ENCODE data around the gene DNAJB5. TPM values are rescaled to one million over a fixed set of nuclear protein-coding genes. Genes with fewer than 3 reads are reported as not detected.

The DNAJB5 gene
- total RNA-seq, 1 donor = 1.2 TPM

DNA sequence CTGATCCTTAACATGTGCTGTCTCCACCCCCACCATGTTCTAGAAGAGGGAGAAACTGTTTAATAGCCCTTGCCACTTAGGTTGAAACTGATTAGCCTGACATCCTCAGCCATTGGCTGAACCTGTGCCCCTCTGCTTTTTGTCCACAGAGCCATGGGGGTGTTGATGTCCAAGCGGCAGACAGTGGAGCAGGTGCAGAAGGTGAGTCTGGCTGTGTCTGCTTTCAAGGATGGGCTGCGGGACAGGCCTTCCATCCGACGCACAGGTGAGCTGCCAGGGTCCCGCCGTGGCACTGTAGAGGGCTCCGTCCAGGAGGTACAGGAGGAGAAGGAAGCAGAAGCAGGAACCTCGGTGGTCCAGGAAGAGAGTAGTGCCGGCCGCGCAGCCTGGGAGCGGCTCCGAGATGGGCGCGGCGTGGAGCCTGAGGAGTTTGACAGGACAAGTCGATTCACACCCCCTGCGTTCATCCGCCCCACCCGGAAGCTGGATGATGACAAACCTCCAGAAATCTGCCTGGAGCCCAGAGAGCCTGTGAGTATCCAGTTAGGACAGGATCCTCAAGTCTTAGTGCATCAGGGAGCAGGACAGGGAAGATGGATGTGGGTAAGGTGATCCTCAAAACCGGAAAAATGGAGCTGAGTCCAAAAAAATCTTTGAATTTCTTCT lies 18.3 kb upstream of the DNAJB5 start:
- Histone ChIP-seq H3K9me3 (ENCODE audit: low read depth, low read length) (no peaks in the 10 kb centered on the region), H3K27me3 (ENCODE audit: insufficient read depth, low read length) (peaks cover 17% of the 10 kb centered on the region), H3K4me3 (ENCODE audit: low read length) (no peak overlapping the region), H3K4me1 (ENCODE audit: insufficient read depth, low read length) (no peaks in the 10 kb centered on the region)

DNA sequence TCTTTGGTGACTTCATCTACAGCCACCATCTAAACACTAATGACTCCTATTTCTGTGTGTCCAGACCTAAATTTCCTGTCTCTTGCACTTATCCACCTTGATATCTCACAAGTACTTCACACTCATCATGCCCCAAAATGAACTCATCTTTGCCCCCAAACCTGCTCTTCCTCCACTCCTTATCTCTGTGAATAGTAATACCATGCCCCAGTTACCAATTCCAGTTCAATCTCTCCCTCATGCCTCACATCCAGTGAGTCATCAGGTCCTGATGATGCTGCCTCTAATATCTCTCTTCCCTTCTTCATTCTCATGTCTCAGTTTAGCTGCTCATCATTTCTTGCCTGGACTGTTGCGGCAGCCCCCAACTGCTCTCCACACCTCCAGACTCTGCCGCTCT lies 14.9 kb upstream of the DNAJB5 start:
- Histone ChIP-seq H3K9me3 (ENCODE audit: low read depth, low read length) (no peaks in the 10 kb centered on the region), H3K27me3 (ENCODE audit: insufficient read depth, low read length) (no peaks in the 10 kb centered on the region), H3K4me1 (ENCODE audit: insufficient read depth, low read length) (no peaks in the 10 kb centered on the region), H3K4me3 (ENCODE audit: low read length) (no peak overlapping the region)

DNA sequence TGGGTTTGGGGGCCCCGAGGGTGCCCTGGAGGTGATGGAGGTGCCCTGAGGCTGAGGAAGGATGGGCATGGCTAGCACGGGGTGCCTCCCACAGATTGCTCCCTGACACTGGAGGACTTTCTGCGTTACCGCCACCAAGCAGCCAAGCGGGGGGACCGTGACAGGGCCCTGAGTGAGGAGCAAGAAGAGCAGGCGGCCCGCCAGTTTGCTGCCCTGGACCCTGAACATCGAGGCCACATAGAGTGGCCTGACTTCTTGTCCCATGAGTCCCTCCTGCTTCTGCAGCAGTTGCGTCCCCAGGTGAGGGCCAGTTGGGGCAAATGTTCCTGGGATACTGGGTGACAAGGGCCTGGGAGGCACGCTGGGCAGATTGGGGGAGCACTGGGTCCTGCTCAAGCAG lies 13.1 kb upstream of the DNAJB5 start:
- H3K4me1 ChIP-seq (ENCODE audit: insufficient read depth, low read length) = peaks cover 12% of the 10 kb centered on the region
- no peaks in the 10 kb centered on the region for H3K9me3 ChIP-seq (ENCODE audit: low read depth, low read length)
- H3K27me3 ChIP-seq (ENCODE audit: insufficient read depth, low read length) = no peaks in the 10 kb centered on the region
- no peak overlapping the region for H3K4me3 ChIP-seq (ENCODE audit: low read length)

GRCh38 chr9:34976992-34977391 lies 12.6 kb upstream of the DNAJB5 start:
- Histone ChIP-seq H3K27me3 (ENCODE audit: insufficient read depth, low read length) (no peaks in the 10 kb centered on the region), H3K4me3 (ENCODE audit: low read length) (no peak overlapping the region)

DNA sequence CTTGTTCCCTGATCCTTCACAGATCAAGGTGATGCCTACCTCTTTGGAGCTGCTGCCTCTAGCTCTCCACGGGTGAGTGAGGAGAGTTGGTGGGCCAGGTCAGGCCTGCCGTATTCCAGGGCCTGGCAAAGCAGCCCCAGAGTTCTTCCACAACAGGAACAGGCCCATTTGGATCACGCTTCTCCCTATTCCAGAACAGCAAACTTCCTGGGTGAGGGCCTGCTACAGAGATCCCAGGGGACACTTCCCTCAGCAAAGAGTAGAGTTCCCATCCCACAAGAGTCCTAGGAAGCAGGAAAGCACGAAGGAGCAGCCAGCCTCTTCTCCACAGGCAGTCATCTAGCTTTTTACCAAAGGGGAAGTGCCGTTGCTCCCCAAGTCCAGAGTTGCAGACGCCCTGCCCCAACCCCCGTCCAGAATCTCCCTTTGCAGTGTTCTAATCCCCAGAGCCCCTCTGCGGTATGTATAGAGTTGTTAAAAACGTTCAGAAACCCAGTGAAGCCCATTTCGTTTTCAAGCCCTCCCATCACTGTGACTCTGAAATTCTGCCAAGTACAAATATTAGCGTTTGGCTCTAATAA lies 9.3 kb upstream of the DNAJB5 start:
- Histone ChIP-seq H3K4me3 (ENCODE audit: low read length) (no peak overlapping the region), H3K4me1 (ENCODE audit: insufficient read depth, low read length) (peaks cover 46% of the 10 kb centered on the region), H3K9me3 (ENCODE audit: low read depth, low read length) (no peaks in the 10 kb centered on the region), H3K27me3 (ENCODE audit: insufficient read depth, low read length) (no peaks in the 10 kb centered on the region)

More at GRCh38 chr9:34976992-34977391, 12.6 kb upstream of the DNAJB5 start:
- H3K4me1 ChIP-seq (ENCODE audit: insufficient read depth, low read length) = peaks cover 18% of the 10 kb centered on the region
- H3K9me3 ChIP-seq (ENCODE audit: low read depth, low read length) = no peaks in the 10 kb centered on the region

GRCh38 chr9:34982361-34982760 lies 7.2 kb upstream of the DNAJB5 start:
- H3K9me3 ChIP-seq (ENCODE audit: low read depth, low read length) = no peaks in the 10 kb centered on the region
- peaks cover 66% of the 10 kb centered on the region for H3K4me1 ChIP-seq (ENCODE audit: insufficient read depth, low read length)
- H3K4me3 ChIP-seq (ENCODE audit: low read length) = no peak overlapping the region
- H3K27me3 ChIP-seq (ENCODE audit: insufficient read depth, low read length) = no peaks in the 10 kb centered on the region

DNA sequence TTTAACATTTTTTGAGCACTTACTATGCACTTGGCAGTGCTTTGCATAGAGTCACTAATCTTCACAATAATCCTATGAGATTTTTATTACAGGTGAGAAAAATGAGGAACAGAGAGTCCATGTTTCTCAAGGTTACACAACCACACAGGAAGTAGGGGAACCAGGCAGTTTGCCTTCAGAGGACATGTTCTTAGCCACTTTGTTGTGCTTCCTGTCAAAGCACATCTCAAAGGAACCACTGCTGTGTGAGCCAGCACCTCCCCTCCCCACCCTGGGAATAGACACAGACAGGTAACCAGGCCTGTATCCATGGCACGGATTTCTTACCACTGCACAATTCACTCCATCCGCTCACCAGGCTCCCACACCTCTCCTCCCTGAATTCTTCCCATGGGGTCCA lies 6.3 kb upstream of the DNAJB5 start:
- Histone ChIP-seq H3K4me3 (ENCODE audit: low read length) (no peak overlapping the region), H3K27me3 (ENCODE audit: insufficient read depth, low read length) (no peaks in the 10 kb centered on the region), H3K4me1 (ENCODE audit: insufficient read depth, low read length) (peaks cover 69% of the 10 kb centered on the region), H3K9me3 (ENCODE audit: low read depth, low read length) (no peaks in the 10 kb centered on the region)

- peaks cover 76% of the 10 kb centered on the region for H3K4me1 ChIP-seq (ENCODE audit: insufficient read depth, low read length)
- H3K27me3 ChIP-seq (ENCODE audit: insufficient read depth, low read length) = no peaks in the 10 kb centered on the region
- H3K4me3 ChIP-seq (ENCODE audit: low read length) = no peak overlapping the region
- H3K9me3 ChIP-seq (ENCODE audit: low read depth, low read length) = no peaks in the 10 kb centered on the region
These were observed 5.5 kb upstream of the DNAJB5 start for GRCh38 chr9:34984049-34984448.

GRCh38 chr9:34985311-34985899 lies 4.1 kb upstream of the DNAJB5 start:
- Histone ChIP-seq H3K27me3 (ENCODE audit: insufficient read depth, low read length) (no peaks in the 10 kb centered on the region), H3K4me3 (ENCODE audit: low read length) (no peak overlapping the region), H3K4me1 (ENCODE audit: insufficient read depth, low read length) (peaks cover 76% of the 10 kb centered on the region), H3K9me3 (ENCODE audit: low read depth, low read length) (no peaks in the 10 kb centered on the region)

DNA sequence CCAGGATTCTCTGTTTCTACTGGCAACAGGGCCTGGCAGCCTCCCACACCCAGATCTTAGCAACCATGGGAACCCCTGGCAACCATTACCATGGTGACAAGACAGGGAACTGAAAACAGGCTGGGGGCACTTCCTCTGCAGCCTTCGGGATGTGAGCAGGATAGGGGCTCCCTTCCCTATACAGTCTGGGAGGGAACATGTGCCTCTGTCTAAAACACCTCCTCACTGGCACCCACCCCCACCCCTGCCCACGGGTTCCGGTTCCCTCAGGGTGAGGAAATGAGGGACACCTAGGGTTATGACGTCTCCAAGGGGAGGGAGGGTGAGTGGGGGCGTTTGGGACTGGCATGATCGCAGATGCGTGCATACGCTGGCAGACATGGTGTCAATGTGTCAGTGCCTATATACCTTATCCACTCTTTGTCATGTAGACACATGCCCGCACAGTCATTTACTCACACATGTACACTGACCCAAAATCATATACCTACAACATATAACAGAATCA lies 3.0 kb upstream of the DNAJB5 start:
- no peak overlapping the region for H3K4me3 ChIP-seq (ENCODE audit: low read length)
- no peaks in the 10 kb centered on the region for H3K9me3 ChIP-seq (ENCODE audit: low read depth, low read length)
- H3K4me1 ChIP-seq (ENCODE audit: insufficient read depth, low read length) = peaks cover 66% of the 10 kb centered on the region
- no peaks in the 10 kb centered on the region for H3K27me3 ChIP-seq (ENCODE audit: insufficient read depth, low read length)

DNA sequence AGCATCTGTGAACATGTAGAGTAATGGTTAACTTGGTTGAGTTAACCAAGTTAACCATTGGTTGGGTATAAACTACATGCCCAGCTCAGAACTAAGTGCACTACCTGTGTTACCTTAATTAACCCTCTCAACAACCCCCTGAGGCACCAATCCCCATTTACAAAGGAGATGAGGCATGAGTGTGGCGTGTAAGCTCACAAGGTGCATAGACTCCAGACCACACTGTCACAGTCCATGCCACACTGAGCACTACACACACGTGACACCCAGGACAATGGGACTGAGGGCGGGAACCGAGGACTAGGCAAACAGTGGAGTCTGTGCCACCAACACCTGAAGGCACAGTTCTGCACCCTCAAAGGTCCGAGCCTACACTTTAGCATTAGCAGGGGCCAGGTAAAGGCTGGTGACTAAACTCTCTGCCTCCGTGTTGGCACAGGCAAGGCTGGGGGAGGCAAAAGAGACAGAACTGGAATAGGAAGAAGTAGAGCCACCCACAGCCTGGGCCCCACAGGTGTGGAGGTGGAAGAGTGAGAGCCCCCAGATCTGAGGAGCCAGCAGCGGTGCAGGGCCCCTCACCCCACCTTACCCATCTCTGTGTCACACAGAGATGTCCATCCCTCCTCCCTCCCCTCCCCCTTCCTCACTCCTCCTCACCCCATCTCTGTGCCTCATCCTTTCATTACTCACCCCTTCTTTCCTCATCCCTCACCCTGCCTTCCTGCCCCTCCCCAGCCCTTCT lies 2.2 kb upstream of the DNAJB5 start:
- H3K4me1 ChIP-seq (ENCODE audit: insufficient read depth, low read length) = peaks cover 59% of the 10 kb centered on the region
- no peaks in the 10 kb centered on the region for H3K9me3 ChIP-seq (ENCODE audit: low read depth, low read length)
- H3K27me3 ChIP-seq (ENCODE audit: insufficient read depth, low read length) = no peaks in the 10 kb centered on the region
- no peak overlapping the region for H3K4me3 ChIP-seq (ENCODE audit: low read length)

GRCh38 chr9:34988218-34989002 lies 1.1 kb upstream of the DNAJB5 start:
- peaks cover 48% of the 10 kb centered on the region for H3K4me1 ChIP-seq (ENCODE audit: insufficient read depth, low read length)
- H3K4me3 ChIP-seq (ENCODE audit: low read length) = peak overlapping the region; percentile 80
- no peaks in the 10 kb centered on the region for H3K27me3 ChIP-seq (ENCODE audit: insufficient read depth, low read length)
- no peaks in the 10 kb centered on the region for H3K9me3 ChIP-seq (ENCODE audit: low read depth, low read length)

DNA sequence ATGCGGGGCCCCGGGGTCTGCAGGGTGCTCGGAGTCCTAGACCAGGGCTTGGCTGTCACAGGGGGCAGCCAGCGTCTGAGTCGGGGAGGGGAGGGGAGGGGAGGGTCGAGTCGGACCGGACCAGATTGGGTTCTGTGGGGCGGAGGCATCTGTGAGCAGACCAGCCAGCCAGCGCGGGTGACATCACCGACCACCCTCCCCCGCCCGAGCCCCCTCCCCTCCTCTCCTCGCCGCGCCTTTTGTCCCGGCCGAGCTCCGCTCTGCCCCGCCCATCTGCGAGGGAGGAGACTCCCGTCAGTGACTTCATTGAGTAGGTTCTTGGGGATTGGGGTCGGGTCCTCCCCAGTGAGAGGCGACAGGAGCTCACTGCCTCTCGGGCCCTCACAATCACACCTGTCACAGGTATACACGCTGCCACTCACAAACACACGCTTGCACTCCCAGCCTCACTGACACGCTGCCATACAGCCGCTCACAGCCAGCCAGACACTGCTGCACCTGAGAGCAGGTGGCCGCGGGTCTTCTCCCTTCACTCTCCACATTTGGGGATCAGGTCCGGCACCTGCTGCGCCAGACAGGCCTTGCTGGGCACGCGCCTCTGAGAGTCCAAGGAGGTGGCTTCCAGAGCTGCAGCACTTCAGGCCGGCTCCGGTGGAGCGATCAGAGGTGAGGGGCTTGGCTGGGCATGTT lies 546 bp downstream of the DNAJB5 start:
- no peaks in the 10 kb centered on the region for H3K9me3 ChIP-seq (ENCODE audit: low read depth, low read length)
- H3K4me3 ChIP-seq (ENCODE audit: low read length) = peak overlapping the region; percentile 80
- H3K27me3 ChIP-seq (ENCODE audit: insufficient read depth, low read length) = no peaks in the 10 kb centered on the region
- peaks cover 37% of the 10 kb centered on the region for H3K4me1 ChIP-seq (ENCODE audit: insufficient read depth, low read length)

- no peaks in the 10 kb centered on the region for H3K9me3 ChIP-seq (ENCODE audit: low read depth, low read length)
- H3K4me3 ChIP-seq (ENCODE audit: low read length) = no peak overlapping the region
- H3K4me1 ChIP-seq (ENCODE audit: insufficient read depth, low read length) = peaks cover 27% of the 10 kb centered on the region
- no peaks in the 10 kb centered on the region for H3K27me3 ChIP-seq (ENCODE audit: insufficient read depth, low read length)
These were observed 1.5 kb downstream of the DNAJB5 start for GRCh38 chr9:34990908-34991606.

Data from mononuclear cell (primary cell).